SU-DHL-6 (cell line): Measurements from ENCODE around the gene FASTKD3.

ENCODE experiments used
- H2AFZ ChIP-seq: fragments of 200-600 bp; sonication (generic); 2 replicates; pipeline ENCODE4 v1.6.1; 2014; ENCODE audit warnings: low read depth, mild to moderate bottlenecking, moderate library complexity, mixed read lengths, antibody characterized with exemption, low read length; ENCODE audit not compliant: severe bottlenecking
- H3F3A ChIP-seq: fragments of 200-600 bp; shearing (Covaris generic); 2 replicates; pipeline ENCODE4 v1.6.0; 2016; ENCODE audit warnings: antibody characterized with exemption, mild to moderate bottlenecking; ENCODE audit not compliant: insufficient read depth
- H3K27ac ChIP-seq: fragments of 200-600 bp; sonication (generic); 2 replicates; pipeline ENCODE4 v1.5.1; 2016; ENCODE audit warnings: low read depth, mild to moderate bottlenecking, low read length, moderate library complexity, mixed read lengths
- H3K27me3 ChIP-seq: fragments of 200-600 bp; sonication (generic), shearing (Covaris generic); 2 replicates; pipeline ENCODE4 v1.6.0; 2014; ENCODE audit warnings: mild to moderate bottlenecking, low read length
- H3K36me3 ChIP-seq: fragments of 200-600 bp; sonication (generic); 2 replicates; pipeline ENCODE4 v1.6.1; 2014; ENCODE audit warnings: mild to moderate bottlenecking, low read length, mixed read lengths
- H3K4me2 ChIP-seq: fragments of 300-600, 200-600 bp; shearing (Covaris generic), sonication (generic); 2 replicates; pipeline ENCODE4 v1.6.0; 2014; ENCODE audit warnings: low read length, low read depth, mild to moderate bottlenecking; ENCODE audit not compliant: poor library complexity, severe bottlenecking
- H3K4me3 ChIP-seq: fragments of 200-600 bp; sonication (generic); 2 replicates; pipeline ENCODE4 v1.5.1; 2014; ENCODE audit warnings: antibody characterized with exemption, low read length, mild to moderate bottlenecking, mixed read lengths; ENCODE audit not compliant: insufficient read depth, poor library complexity, severe bottlenecking
- H3K79me2 ChIP-seq: fragments of 200-600 bp; sonication (generic); 2 replicates; pipeline ENCODE4 v1.6.1; 2014; ENCODE audit warnings: mild to moderate bottlenecking, low read length, moderate library complexity; ENCODE audit not compliant: insufficient read depth
- H3K9ac ChIP-seq: fragments of 200-600 bp; sonication (generic); 2 replicates; pipeline ENCODE4 v1.7.0; 2014; ENCODE audit warnings: mild to moderate bottlenecking, low read length
- H3K9me2 ChIP-seq: fragments of 200-600 bp; sonication (generic); replicated peaks from 2 replicates; pipeline ENCODE4 v1.6.1; 2014; ENCODE audit warnings: low read length; ENCODE audit not compliant: insufficient read depth
- H3K9me3 ChIP-seq: fragments of 200-600 bp; sonication (generic); 2 replicates; pipeline ENCODE4 v1.6.1; 2014; ENCODE audit warnings: low read length, mixed read lengths; ENCODE audit not compliant: insufficient read depth
- H4K20me1 ChIP-seq: fragments of 200-600 bp; sonication (generic); 2 replicates; pipeline ENCODE4 v1.6.1; 2014; ENCODE audit warnings: low read depth, mild to moderate bottlenecking, antibody characterized with exemption, low read length, moderate library complexity, mixed read lengths
- EZH2phosphoT487 ChIP-seq: fragments of 200-600 bp; sonication (generic), shearing (Covaris generic); conservative IDR thresholded peaks from 2 replicates; pipeline ENCODE4 v1.6.1; 2018; ENCODE audit warnings: mild to moderate bottlenecking, antibody characterized with exemption, low read length, moderate library complexity, mixed read lengths
- TF ChIP-seq, protein P1 (sequence below): fragments of 200-600 bp; sonication (generic); IDR thresholded peaks from one replicate; pipeline ENCODE4 v1.5.1; 2017; ENCODE audit warnings: antibody characterized with exemption, mild to moderate bottlenecking, low read length, moderate library complexity; ENCODE audit not compliant: insufficient read depth, poor library complexity, severe bottlenecking

Gene FASTKD3

DNA sequence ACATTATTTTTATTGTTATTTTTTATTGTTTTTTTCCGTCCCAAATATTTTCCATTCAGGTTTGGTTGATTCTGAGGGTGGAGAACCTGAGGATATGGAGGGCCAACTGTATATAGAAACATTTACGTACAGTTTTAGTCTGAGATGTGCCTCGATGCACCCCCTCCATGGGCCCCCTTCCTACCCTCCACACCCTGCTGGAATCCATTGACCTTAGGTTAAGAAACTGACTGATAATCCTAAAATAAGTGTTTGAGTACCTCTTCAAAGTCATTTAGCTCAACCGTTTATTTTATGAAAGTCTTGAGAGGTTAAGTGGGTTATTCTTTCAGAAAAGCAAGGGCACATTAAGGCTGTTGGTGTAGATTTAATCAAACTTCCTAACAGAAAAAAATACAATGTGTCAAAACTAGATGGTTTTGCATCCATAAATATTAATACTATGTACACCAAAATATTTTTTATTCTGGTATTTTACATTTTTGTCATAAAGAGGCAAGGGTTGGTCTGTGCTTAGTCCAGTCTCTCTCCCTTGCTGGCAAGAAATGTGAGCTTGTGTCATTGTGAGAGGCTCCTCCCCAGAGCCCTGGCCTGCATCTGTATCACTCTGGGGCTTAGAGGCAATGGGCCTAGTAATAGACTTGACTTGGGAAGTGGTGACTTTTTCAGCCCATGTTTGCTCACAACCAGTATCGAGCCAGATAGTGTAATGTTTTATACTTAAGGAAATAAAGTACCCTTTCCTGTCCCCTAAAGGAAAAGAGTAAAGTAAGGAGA lies 15.8 kb upstream of the FASTKD3 start:
- Histone ChIP-seq H3K79me2 (0 out of 2 replicates have a peak, but pooled peaks cover 5% of the 10 kb centered on the region), H4K20me1 (no peaks in the 10 kb centered on the region), H3K36me3 (peaks cover 48% of the 10 kb centered on the region; the same call in 1 of the 2 replicates)

DNA sequence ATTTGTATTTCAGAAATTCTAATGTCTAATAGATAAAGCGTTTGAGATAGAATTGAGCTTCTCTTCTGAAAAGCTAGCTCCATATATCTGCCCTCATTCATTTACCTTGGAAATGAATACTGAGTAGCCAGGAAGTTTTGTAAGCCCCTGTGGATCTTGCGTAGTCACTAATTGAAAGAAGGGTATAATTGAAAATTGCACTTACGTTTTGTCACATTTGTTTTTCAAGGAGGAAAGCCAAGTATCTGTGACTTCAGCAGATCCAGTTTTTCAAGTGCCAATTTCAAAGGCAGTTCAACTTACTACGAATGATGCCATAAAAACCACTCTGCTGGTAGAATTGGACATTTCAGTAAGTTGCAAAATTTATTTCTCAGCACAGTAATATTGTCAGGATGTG lies 14.1 kb upstream of the FASTKD3 start:
- 0 out of 2 replicates have a peak, but pooled peaks cover 5% of the 10 kb centered on the region for H3K79me2 ChIP-seq
- no peaks in the 10 kb centered on the region for H3K9me3 ChIP-seq
- no peak overlapping the region for H2AFZ ChIP-seq

More for the DNA sequence above, 15.8 kb upstream of the FASTKD3 start:
- TF ChIP-seq, protein P1, sequence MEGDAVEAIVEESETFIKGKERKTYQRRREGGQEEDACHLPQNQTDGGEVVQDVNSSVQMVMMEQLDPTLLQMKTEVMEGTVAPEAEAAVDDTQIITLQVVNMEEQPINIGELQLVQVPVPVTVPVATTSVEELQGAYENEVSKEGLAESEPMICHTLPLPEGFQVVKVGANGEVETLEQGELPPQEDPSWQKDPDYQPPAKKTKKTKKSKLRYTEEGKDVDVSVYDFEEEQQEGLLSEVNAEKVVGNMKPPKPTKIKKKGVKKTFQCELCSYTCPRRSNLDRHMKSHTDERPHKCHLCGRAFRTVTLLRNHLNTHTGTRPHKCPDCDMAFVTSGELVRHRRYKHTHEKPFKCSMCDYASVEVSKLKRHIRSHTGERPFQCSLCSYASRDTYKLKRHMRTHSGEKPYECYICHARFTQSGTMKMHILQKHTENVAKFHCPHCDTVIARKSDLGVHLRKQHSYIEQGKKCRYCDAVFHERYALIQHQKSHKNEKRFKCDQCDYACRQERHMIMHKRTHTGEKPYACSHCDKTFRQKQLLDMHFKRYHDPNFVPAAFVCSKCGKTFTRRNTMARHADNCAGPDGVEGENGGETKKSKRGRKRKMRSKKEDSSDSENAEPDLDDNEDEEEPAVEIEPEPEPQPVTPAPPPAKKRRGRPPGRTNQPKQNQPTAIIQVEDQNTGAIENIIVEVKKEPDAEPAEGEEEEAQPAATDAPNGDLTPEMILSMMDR = no peak
- TF ChIP-seq EZH2phosphoT487 = no peak
- Histone ChIP-seq H3K4me3 (no peak overlapping the region), H3K9me2 (no peaks in the 10 kb centered on the region), H3K27me3 (no peaks in the 10 kb centered on the region), H2AFZ (no peak overlapping the region), H3K27ac (no peak overlapping the region), H3F3A (no peaks in the 10 kb centered on the region), H3K9ac (no peak overlapping the region), H3K9me3 (no peaks in the 10 kb centered on the region), H3K4me2 (no peak overlapping the region)

DNA sequence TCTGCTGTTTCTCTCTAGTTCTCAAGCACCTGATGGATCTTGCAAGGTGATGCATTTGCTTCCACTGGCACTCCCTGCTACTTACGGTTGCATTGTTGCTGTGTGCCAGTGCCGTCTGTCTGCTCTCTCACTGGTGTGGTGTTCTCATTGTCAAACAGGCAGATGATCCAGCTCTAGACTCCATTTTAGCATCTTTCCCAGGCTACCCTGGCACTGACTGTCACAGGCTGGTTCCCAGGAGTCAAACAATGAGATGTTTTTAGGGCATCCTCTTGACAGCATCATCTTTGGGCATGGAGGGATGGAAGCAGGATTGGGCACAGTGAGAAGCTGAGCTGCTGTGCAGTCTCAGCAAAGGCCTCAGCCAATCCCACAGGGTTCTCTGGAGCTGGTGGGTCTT lies 13.0 kb upstream of the FASTKD3 start:
- Histone ChIP-seq H3K79me2 (0 out of 2 replicates have a peak, but pooled peaks cover 5% of the 10 kb centered on the region), H3K4me2 (no peak overlapping the region), H3K9me3 (no peaks in the 10 kb centered on the region), H3K4me3 (no peak overlapping the region), H3K9ac (no peak overlapping the region), H3F3A (no peaks in the 10 kb centered on the region), H3K27ac (no peak overlapping the region), H3K27me3 (no peaks in the 10 kb centered on the region), H3K36me3 (peaks cover 56% of the 10 kb centered on the region; the same call in 1 of the 2 replicates), H2AFZ (no peak overlapping the region), H4K20me1 (peaks cover 6% of the 10 kb centered on the region; the same call in 1 of the 2 replicates), H3K9me2 (no peaks in the 10 kb centered on the region)
- TF ChIP-seq EZH2phosphoT487 = no peak
- TF ChIP-seq, protein P1 = no peak

More for the DNA sequence above, 14.1 kb upstream of the FASTKD3 start:
- Histone ChIP-seq H3K9me2 (no peaks in the 10 kb centered on the region), H3K36me3 (peaks cover 49% of the 10 kb centered on the region; the same call in 1 of the 2 replicates), H4K20me1 (peaks cover 6% of the 10 kb centered on the region; the same call in 1 of the 2 replicates), H3K4me2 (no peak overlapping the region), H3K27me3 (no peaks in the 10 kb centered on the region), H3K4me3 (no peak overlapping the region), H3F3A (no peaks in the 10 kb centered on the region), H3K27ac (no peak overlapping the region), H3K9ac (no peak overlapping the region)
- TF ChIP-seq, protein P1 = no peak
- TF ChIP-seq EZH2phosphoT487 = no peak
